OCI-LY3 (cell line): Measurements from ENCODE around the gene PPP6R1.

Experiments
- CTCF ChIP-seq: fragments of 200-600, 300-600 bp; sonication (generic); IDR thresholded peaks from 2 replicates; pipeline ENCODE4 v1.5.1; 2014; ENCODE audit warnings: antibody characterized with exemption, low read length, low read depth
- EZH2phosphoT487 ChIP-seq: fragments of 200-600 bp; shearing (Covaris generic); IDR thresholded peaks from 2 replicates; pipeline ENCODE4 v1.6.1; 2018; ENCODE audit warnings: antibody characterized with exemption, mixed run types, low read depth

- TF ChIP-seq CTCF (no peak), EZH2phosphoT487 (no peak)
Observed at GRCh38 chr19:55240713-55241020, 18.1 kb downstream of the PPP6R1 start.
